KOPT-K1 (cell line): ENCODE data around the gene PAMR1.

Experiments used
- H3K27ac ChIP-seq: fragments of 200-600 bp; sonication (generic); 2 replicates; pipeline ENCODE4 v1.5.1; 2016; ENCODE audit warnings: antibody characterized with exemption, mild to moderate bottlenecking, low read depth, low read length; ENCODE audit not compliant: poor library complexity, severe bottlenecking
- H3K36me3 ChIP-seq: fragments of 200-600 bp; sonication (generic); 2 replicates; pipeline ENCODE4 v1.5.1; 2017; ENCODE audit warnings: antibody characterized with exemption, mild to moderate bottlenecking, low read length, moderate library complexity; ENCODE audit not compliant: insufficient read depth
- H3K9me3 ChIP-seq: fragments of 200-600 bp; sonication (generic); 2 replicates; pipeline ENCODE4 v1.5.1; 2017; ENCODE audit warnings: antibody characterized with exemption, low read length, mild to moderate bottlenecking; ENCODE audit not compliant: insufficient read depth, poor library complexity, severe bottlenecking

Gene PAMR1

DNA sequence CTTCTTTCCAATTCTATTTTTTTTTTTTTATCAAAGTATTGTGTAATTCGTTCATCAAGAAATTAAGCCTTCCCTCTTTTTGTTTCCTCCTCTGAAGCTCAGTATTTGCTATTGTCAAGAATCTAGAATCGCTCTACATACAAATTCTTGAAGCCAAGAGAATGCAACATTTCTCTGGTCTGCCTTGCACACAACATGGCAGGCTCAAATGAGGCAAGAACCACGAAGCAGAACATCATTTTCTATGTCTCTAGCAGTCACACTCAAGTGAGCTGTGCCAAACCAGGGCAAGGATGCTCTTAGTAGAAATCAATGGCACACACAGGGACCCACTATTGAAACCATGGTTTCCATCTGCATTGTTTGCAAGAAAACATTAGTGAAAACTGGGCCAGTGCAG is 59.4 kb downstream of the PAMR1 start:
- Histone ChIP-seq H3K36me3 (no peaks in the 10 kb centered on the region), H3K27ac (no peak overlapping the region), H3K9me3 (no peaks in the 10 kb centered on the region)

- no peaks in the 10 kb centered on the region for H3K9me3 ChIP-seq
- no peak overlapping the region for H3K27ac ChIP-seq
- H3K36me3 ChIP-seq: no peaks in the 10 kb centered on the region
These were observed 61.1 kb downstream of the PAMR1 start for GRCh38 chr11:35464308-35464707.

DNA sequence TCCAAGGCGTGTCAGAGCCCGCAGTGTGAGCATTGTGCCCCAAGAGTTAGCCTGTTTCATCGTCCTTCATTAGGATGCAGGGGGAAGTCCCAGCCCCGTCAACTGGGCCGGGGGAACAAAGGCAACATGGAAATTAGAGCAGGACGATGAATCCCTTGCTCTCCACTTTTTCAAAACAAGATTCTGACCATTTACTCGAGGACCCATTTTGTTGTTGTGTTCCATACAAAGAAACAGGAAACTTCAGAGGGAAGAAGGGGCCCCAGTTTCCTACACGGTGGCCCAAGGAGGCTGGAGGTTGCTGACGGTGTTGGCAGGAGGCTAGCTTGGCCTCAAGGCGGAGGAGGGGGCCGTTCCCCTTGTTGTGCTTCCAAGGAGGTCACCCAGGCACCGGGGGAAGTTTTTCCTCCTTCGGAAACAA is 62.1 kb downstream of the PAMR1 start:
- H3K9me3 ChIP-seq: no peaks in the 10 kb centered on the region
- no peaks in the 10 kb centered on the region for H3K36me3 ChIP-seq
- no peak overlapping the region for H3K27ac ChIP-seq

DNA sequence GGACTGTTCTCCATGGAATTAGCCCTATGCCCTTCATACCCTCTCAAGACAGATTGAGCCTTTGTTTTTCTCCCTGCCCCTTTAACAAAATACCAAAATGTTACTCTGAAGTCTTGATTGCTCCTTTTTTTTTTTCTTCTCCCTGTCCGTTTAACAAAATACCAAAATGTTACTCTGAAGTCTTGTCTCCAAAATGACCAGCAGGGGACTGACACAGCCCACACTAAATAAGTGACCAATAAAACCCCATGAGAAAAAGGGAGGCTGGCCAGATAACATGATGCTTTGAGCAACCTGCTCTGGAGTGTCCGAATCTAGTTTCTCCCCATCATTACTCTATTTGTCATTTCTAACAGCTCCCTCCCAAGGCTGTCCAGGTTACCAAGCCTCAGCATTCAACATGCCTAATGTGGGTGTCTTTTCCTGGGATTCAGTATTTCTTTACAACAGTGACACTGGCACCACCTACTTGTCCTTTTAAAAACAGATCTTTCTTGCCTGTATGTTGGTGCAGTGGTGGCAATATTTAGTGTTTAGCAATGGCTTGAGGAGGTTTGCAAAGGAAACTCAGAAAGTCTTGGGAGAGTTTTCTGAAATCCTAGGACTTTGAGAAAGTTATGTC is 63.4 kb downstream of the PAMR1 start:
- Histone ChIP-seq H3K27ac (no peak overlapping the region), H3K36me3 (no peaks in the 10 kb centered on the region), H3K9me3 (no peaks in the 10 kb centered on the region)

DNA sequence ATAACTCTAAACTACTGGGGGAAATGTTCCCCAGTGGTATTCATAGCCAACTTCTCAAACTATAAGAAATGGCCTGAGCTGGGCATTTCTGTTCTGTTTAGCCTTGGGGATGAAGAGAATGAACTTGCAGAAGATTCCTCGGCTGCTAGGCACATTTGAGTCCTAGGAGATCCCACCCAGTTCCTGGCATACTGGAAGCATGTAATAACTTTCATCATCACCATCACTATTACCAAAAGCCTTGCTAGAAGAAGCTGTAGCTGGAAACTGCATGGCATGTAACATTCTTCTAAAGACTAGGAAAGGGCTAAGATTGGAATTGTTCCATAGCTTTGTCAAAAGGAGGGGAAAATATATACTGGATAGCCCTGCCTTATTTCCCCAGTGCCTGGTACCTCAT is 65.9 kb downstream of the PAMR1 start:
- Histone ChIP-seq H3K9me3 (no peaks in the 10 kb centered on the region), H3K27ac (no peak overlapping the region), H3K36me3 (no peaks in the 10 kb centered on the region)

GRCh38 chr11:35458846-35459245 is 66.6 kb downstream of the PAMR1 start:
- Histone ChIP-seq H3K27ac (no peak overlapping the region), H3K9me3 (no peaks in the 10 kb centered on the region), H3K36me3 (no peaks in the 10 kb centered on the region)

GRCh38 chr11:35454362-35454761 is 71.1 kb downstream of the PAMR1 start:
- Histone ChIP-seq H3K36me3 (no peaks in the 10 kb centered on the region), H3K27ac (no peak overlapping the region)

DNA sequence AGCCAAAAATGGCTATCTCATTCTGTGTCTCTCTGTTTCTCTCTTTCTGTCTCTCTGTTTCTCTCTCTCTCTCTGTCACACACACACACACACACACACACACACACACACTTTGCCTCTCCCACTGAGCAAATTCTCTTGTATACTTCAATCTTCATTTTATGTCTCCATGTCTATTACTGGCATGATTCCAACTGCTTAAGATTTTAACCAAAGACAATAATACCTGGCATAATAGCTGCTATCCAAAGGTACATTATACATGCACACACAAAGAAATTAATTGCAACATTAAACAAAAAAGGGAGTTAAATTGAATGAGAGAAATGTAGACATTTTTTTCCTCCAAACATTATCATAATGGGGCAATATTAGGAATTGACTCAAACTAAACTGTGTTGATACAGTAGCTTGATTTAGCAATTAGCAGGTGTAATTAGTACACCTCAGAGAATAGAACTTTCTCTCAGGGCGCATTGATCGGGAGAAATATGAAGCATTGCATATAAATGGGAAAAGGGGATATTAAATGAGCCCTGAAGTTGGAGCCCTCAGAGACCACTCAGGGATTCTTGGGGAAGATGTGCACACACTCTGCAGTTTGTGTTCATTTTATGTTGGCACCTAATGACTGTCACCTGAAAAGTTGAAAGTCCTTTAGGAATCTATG is 88.7 kb downstream of the PAMR1 start:
- Histone ChIP-seq H3K27ac (no peak overlapping the region), H3K36me3 (no peaks in the 10 kb centered on the region), H3K9me3 (no peaks in the 10 kb centered on the region)

More at GRCh38 chr11:35454362-35454761, 71.1 kb downstream of the PAMR1 start:
- no peaks in the 10 kb centered on the region for H3K9me3 ChIP-seq

GRCh38 chr11:35433588-35433987 is 91.8 kb downstream of the PAMR1 start:
- no peaks in the 10 kb centered on the region for H3K9me3 ChIP-seq
- H3K36me3 ChIP-seq: no peaks in the 10 kb centered on the region
- H3K27ac ChIP-seq: no peak overlapping the region

- no peaks in the 10 kb centered on the region for H3K36me3 ChIP-seq
- H3K27ac ChIP-seq: no peak overlapping the region
- H3K9me3 ChIP-seq: no peaks in the 10 kb centered on the region
These were observed 93.0 kb downstream of the PAMR1 start for GRCh38 chr11:35432464-35432863.

- H3K9me3 ChIP-seq: no peaks in the 10 kb centered on the region
- H3K36me3 ChIP-seq: no peaks in the 10 kb centered on the region
- no peak overlapping the region for H3K27ac ChIP-seq
These were observed 98.3 kb downstream of the PAMR1 start for GRCh38 chr11:35427071-35427470.

DNA sequence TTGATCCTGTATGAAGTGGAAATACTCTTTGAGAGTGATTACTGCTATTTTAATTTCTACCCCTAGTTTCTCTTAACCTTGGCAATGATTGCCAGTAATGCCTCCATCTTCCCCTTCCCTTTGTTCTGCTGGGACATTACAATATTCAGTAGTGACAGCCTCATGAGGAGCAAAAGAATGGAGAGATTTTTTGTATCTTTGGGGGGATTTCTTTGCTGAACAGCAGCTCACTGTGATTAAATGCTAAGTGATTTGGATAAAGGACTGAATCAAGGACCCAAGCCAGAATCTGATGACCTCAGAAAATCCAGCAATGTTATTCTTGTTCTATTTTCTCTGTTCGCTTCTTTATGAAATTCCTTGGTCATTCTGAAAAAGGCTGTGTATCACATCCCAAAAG is 99.1 kb downstream of the PAMR1 start:
- Histone ChIP-seq H3K27ac (no peak overlapping the region), H3K36me3 (no peaks in the 10 kb centered on the region), H3K9me3 (no peaks in the 10 kb centered on the region)

DNA sequence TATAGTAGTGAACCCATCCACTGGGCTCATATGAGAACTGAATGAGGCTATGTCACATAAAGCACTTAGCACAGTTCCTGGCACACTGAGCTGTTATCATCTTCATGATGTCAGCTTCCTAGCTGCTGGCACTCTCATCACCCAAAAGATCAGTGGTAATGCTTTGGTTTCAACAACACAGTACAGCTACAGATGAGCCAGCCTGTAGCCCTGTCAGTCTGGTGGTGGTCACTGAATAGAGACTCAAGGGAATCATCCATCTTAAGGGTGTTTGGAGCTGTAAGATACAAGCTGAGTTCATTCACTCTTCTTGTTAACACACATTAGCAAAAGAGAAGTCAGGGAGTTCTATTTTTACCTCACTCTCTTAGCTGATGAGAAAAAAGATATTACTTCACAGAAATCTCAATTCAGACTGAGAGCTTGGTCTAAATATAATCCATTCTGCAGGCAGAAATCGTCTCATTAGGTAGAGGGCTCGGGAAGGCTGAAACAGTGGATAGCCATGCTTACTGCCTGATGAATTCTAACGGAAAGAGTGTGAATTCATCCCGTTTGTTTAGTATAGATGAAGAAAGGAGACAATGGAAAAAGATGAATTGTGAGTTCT is 99.7 kb downstream of the PAMR1 start:
- no peaks in the 10 kb centered on the region for H3K36me3 ChIP-seq
- H3K9me3 ChIP-seq: no peaks in the 10 kb centered on the region
- no peak overlapping the region for H3K27ac ChIP-seq

GRCh38 chr11:35424157-35424940 is 101.1 kb downstream of the PAMR1 start:
- Histone ChIP-seq H3K27ac (no peak overlapping the region), H3K36me3 (no peaks in the 10 kb centered on the region), H3K9me3 (no peaks in the 10 kb centered on the region)

- H3K36me3 ChIP-seq: no peaks in the 10 kb centered on the region
- no peak overlapping the region for H3K27ac ChIP-seq
- peaks cover 16% of the 10 kb centered on the region for H3K9me3 ChIP-seq
These were observed 105.0 kb downstream of the PAMR1 start for GRCh38 chr11:35420371-35420770.
